Globus pallidus (tissue), 1 donor: Measurements from ENCODE around the gene SDF2L1.
"Not testable (repeated sequence)": the region's sequence is repeated elsewhere in the genome, so short reads cannot be mapped to it uniquely, and the experiment has no call there.

Source experiments
- DNase-seq: peaks from one replicate; pipeline ENCODE4 v3.0.0-alpha.2; 2015; ENCODE audit warnings: low spot score

Gene SDF2L1

DNA sequence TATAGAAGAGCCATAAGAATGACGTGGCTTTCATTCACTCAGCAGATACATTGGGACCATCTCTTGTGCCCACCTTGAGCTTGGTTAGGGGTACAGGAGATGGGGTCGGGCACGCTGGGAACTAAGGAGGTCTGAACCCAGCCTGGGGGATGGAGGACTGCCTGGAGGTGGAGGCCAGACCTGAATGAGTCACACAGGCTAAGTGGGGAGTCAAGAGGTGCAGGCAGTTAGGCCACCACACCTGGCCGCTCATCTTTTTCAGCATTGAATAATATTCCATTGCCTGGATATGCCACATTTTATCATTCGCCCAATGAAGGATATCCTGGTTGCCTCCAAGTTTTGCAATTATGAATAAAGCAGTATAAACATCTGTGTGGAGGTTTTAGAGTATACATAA lies 19.9 kb downstream of the SDF2L1 start:
- DNase-seq = no peak

DNA sequence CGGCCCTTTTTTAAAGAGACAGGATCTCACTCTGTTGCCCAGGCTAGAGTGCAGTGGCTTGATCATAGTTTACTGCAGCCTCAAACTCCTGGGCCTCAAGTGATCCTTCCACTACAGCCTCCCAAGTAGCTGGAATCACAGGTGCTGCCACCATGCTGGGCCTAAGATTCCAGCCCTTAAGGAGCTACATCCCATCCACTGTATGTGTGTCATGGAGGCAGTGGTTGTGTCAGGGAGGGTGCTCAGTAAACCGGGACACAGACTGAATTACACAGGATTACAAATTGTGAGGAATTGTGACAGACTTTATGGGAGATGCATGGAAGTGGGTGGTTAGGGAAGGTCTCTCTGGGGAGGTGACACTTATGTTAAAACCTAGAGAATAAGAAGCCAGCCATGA lies 21.6 kb downstream of the SDF2L1 start:
- no peak for DNase-seq

DNA sequence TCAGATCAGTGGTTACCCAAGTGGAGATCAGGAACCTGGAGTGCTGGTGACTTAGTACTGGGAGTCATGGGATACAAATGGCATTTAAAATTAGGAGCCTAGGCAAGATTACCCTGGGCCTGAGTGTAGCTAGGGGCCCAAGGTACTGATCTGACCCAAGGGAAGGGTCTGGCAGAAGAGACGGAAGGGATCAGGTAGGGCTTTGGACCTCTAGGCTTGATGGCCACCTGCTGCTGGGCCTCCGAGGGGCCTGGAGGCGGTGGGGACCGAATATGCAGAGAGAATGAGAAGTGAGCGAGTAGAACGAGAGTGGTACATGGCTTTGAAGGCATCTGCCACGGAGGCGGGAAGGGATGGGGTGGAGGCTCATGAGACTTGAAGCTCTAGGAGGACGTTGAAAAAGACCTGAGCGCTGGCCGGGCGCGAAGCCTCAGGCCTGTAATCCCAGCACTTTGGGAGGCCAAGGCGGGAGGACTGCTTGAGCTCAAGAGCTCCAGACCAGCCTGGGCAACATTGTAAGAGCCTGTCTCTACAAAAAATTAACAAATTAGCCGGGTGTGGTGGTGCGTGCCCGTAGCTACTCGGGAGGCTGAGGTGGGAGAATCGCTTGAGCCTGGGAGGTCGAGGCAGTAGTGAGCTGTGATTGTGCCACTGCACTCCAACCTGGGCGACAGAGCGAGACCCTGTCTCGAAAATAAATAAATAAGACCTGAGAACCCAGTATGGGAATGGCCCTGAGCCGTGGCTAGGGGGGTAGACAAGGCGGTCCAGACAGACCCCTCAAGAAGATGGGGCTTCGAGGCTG lies 23.1 kb downstream of the SDF2L1 start:
- no peak for DNase-seq

DNA sequence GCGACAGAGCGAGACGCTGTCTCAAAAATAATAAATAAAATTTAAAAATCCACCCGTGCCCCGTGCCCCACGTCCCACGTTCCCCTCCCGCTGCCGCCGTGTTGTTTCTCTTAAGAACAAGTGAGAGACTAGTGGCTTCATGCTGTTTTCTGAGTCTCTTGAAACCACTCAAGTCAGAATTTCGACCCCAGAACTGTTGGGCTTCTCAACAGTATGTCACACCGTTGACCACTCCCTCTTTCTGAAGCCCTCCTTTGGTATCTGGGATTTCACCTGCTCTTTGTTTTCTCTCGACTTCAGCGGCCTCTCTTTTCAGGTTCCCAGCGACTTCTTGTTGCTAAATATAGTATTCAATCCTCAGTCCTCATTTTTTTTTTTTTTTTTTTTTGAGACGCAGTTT lies 24.7 kb downstream of the SDF2L1 start:
- DNase-seq = no peak

DNA sequence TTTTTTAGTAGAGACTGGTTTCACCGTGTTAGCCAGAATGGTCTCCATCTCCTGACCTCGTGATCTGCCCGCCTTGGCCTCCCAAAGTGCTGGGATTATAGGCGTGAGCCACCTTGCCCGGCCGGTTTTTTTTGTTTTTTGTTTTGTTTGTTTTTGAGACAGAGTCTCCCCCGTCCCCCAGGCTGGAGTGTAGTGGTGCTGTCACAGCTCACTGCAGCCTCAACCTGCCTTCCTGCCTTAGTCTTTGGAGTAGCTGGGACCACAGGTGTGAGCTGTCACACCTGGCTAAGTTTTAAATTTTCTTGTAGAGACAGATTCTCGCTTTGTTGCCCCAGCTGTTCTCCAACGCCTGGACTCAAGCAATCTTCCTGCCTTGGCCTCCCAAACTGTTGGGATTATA lies 26.9 kb downstream of the SDF2L1 start:
- DNase-seq = no peak

DNA sequence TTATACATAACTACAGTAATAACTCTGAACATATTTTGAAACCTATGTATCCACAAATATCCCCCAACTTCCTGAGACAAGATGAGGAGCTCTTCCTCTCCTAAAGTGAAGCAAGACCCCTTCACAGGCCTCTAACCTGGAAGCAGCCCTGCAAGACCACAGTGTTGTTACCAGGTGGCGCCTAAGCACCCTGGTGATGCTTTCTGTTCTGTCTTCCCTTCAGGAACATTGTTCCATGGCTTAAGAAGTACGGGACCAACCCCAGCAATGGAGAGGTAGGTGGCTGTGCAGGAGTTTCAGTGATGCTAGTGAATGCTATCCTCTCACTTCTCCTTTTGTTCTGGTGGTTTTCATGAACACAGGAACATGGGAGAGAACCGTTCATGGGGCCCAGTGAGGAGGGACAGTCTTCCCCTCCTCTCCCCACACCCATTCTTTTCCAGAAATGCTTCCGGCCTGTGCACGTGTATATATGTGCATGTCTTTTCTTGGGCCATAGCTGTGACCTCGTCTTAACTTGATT lies 30.1 kb downstream of the SDF2L1 start:
- no peak for DNase-seq

DNA sequence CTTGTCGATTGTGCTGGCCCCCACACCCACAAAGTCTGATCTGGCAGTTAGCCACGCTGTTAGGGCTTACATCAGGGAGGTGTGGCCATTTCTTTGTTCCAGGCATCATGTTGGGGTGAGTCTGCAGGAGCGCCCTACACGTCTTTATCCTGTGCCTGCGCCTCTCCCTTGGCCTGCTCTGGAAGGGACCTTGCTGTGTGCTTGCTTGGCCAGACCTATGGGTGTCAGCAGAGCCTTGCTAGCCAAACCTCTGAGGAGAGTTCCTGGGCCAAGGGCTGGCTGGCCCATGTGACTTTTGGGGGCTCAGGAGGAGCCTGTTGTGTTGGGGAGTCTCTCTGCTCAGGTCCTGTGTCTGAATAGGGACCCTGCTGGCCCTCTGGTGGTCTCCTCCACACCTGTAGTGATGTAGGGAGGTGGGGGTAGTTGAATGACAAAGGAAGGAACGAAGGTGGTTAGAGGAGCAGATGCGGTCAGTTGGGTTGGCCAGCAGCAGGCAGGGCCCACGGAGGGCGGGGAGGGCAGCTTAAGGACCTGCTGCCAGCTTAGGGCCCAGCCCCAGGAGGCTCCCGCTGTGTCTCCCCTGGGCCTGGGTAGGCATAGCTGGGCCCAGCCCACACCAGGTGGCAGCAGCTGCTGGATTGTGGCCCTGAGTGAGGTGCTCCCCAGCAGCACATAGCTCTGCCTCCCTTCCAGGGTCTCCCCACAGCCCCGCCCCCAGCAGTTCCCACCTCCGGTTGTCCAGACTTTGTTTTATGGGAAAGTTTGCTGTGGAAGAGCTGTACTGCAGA lies 31.6 kb downstream of the SDF2L1 start:
- no peak for DNase-seq

DNA sequence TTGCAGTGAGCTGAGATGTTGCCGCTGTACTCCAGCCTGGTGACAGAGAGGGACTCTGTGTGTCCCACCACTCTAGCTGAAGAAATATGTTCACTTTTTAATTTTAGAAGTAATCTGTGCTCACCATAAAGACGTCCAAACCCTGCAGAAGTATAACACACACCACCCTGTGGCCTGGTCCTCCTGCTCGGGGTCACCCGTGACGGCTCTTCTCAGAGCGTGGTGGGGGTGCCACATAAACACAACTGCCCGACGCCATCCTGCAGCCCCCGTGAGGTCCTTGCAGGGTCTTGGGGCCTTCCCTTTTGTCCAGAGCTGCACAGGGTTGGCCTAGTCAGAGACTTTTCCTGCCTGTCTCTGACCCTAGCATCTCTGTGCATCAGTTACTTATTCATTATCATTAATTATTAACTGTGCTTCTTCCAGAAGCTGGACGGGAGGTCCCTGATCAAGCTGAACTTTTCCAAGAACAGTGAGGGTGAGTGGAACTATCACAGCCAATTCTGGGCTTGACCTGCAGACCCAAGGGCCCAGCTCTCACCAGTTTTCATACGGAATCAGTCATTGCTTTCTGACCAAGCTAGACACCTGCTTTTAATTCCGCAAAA lies 32.6 kb downstream of the SDF2L1 start:
- DNase-seq = no peak

DNA sequence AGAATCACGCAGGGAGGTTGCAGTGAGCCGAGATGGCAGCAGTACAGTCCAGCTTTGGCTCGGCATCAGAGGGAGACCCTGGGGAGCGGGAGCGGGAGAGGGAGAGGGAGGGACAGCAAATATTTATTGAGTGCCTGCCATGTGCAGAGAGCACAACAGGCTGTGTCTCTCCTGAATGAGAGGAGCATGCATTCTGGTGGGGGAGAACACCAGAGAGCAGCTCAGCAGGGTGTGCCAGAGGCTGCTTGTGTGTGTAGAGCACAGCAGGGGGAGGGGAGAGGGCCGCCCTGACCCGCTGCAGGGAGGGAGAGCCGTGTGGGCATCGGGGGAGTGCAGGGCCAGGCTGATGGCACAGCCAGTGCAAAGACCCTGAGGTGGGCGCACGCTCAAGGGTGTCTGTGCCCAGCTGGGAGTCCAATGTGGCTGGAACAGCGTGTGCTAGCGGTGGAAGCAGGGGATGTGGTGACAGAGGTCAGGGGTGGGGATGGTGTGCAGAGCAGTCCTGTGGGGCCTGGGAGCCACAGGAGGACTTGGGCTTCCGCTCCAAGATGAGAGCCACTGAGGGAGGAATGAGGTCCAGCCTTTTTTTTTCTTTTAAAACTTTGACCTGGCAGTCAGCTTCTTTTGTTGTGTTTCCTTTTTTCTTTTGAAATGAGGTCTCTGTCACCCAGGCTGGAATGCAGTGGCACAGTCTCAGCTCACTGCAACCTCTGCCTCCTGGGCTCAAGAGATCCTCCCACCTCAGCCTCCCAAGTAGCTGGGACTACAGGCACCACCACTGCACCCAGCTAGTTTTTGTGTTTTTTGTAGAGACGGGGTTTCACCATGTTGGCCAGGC lies 35.7 kb downstream of the SDF2L1 start:
- DNase-seq = no peak

DNA sequence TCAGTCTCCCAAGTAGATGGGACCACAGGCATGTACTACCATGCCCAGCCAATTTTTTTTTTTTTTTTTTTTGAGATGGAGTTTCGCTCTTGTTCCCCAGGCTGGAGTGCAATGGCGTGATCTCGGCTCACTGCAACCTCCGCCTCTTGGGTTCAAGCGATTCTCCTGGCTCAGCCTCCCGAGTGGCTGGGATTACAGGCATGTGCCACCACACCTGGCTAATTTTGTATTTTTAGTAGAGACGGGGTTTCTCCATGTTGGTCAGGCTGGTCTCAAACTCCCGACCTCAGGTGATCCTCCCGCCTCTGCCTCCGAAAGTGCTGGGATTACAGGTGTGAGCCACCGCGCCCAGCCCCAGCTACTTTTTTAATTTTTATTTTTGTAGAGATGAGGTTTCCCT lies 36.7 kb downstream of the SDF2L1 start:
- not testable (repeated sequence) for DNase-seq

DNA sequence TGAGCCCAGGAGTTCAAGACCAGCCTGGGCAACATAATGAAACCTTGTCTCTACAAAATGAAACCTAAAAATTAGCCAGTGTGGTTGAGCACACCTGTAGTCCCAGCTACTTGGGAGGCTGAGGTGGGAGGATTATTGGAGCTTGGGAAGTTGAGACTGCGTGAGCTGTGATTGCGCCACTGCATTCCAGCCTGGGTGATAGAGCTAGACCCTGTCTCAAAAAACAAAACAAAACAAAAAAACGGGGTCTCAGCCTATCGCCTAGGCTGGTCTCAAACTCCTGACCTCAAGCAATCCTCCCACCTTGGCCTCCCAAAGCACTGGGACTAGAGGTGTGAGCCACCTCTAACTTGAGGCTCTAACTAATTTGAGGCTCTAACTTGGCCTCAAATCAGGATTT lies 37.3 kb downstream of the SDF2L1 start:
- DNase-seq = no peak

DNA sequence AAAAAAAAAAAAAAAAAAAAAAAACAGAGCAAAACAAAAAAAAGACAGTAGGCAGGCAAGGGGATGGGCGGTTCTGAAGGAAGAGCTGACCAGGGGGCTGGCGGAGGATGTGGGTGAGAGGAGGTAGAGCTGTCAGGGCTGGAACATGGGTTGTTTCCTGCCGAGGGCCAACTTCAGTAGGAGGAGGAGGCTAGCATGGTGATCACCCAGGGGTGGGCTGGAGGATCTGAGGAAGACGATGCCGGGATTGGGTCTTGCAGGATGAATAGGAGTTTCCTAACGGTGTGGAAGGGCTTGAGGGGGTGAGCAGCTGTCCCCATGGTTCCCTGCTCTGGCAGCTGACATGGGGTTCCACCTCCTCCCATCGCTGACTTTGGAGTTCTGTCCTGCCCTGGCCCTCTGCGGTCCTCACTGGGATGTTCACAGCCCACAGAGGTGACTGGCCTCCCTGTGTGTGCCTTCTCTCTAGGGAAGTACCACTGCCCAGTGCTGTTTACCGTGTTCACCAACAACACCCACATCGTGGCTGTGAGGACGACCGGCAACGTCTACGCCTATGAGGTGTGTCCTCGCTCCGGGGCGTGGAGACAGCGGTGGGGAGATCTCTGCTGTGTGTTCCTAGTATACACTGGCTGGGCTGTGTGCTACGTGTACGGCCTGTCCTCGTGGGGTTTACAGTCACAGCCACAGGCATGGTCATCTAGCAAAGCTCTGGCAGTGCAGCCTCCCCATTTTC lies 38.9 kb downstream of the SDF2L1 start:
- DNase-seq = no peak

DNA sequence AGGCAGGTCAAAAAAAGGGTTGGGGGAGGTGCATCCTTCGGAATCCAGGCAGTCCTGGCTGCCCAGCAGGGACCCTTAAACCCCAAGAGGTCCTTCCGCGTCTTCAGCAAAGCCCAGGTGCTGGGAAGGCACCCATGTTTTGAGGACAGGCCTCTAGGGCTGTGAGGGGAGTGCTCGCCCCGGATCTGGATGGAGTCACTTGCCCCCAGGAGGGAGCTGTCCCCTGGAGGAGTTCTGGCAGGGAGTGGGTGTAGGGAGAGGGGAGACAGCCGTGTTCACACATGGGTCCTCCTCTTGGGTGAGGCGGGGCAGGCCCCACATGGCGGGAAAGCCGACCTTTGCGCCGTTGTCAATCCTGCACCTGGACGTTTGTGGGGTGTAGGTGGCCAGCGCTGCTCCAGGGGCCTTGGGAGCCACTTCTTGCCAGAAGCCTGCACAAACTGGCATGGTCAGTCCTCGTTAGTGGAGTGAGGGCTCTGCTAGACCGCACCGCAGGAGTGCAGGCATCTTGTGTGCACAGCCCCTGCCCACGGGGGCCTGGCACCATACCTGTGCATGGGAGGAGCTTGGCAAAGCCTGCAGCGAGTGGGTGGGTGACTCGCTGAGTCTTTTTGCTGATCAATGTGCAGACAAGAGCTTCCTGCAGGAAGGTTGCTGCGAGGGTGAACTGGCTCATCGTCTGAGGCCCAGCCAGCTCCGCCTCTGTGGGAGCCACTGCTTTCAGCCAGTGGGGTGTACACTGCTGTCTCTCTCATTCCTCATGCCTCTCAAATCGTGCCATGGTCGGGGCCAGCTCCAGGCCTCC lies 39.7 kb downstream of the SDF2L1 start:
- no peak for DNase-seq

DNA sequence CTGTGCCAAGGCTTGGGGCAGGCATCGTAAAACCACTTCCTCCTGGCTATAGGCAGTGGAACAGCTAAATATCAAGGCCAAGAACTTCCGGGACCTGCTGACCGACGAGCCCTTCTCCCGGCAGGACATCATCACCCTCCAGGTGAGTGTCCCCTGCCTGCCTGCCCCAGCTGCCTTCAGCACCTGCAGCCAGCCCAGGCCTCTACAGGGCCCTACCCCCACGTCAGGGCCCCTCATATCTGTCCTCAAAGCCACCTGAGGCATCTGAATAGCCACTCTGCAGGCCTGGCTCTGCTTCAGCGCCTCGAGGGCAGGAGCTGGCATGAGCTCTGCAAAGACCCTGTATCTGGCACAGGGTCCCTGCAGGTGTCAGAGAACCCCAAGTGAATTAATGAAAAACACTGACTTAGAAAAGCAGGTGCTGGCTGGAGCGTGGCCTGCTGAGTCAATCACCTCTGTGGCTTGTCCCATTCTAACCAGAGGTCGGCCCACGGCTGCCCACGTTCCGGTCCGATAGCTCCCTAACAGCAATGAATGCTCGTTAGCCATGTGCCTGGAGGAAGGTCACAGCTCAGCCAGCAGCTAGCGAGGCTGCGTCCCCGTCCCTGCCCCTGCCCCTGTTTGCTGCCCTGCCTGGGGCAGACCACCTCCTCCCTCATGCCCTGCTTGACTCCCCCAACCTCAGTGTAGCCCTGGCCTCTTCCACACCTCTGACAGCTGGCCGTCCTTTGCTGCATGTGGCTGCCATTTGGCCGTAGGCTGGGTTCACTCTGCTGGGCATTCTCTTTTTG lies 40.5 kb downstream of the SDF2L1 start:
- no peak for DNase-seq

DNA sequence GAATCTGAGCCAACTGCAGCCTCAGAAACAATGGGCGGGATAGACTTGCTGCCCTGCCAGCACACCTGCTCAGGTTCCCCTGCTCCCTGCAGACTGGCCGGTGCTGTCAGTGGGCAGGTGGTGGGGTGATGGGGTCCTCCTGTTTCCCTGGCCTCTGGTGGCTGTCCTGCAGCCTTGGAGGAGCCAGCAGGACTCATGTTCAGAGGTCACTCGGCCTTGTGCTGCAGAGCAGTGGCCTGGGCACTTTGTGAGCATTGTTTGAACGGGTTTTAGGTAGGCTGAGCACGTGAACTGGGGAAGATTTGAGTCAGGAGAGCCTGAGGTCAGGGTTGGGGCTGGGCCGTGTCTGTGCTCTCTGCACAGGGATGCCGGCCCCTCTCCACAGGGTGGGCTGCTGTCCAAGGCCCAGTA lies 41.3 kb downstream of the SDF2L1 start:
- no peak for DNase-seq

DNA sequence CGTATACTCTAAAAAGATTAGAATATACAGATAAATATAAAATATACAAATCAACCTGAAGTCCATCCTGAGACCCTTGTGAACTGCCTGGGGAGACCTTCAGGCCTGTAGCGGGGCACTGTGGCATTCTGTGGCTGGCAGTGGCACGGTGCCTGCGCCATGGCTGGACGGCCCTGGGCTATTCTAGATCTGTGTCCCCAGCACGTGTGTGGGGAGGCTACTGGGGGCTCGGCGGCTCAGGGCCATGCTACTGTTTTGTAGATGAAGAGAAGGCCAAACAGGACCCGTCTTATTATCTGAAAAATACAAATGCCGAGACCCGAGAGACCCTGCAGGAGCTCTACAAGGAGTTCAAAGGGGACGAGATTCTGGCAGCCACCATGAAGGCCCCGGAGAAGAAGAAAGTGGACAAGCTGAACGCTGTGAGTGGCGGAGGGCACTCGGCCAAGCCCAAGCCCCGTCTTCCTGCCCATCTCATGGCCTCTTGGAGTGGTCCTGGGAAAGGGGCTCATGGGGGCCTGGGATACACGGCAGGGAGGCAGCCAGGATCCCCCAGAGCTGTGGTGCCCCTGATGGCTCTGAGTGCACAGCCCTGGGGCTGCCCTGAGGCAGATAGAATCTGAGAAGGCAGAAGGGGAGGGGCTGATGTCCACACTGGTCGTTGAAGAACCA lies 42.5 kb downstream of the SDF2L1 start:
- no peak for DNase-seq

DNA sequence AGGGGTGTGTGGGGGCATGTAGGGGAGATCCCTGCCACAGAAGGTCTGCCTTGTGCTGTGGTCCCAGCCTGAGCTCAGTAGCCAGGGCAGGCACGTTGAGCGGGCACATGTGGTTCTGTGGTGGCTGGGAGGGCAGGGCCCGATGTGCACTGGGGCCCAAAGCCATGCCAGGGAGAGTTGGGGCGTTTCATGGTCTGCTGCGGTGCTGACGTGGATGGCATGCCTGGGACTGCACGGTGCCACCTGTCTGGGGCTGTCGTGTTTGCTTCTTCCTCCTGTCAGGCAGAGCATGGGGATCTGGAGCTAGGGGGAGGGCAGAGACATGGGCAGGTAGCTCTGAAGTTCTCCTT lies 43.0 kb downstream of the SDF2L1 start:
- DNase-seq = no peak

DNA sequence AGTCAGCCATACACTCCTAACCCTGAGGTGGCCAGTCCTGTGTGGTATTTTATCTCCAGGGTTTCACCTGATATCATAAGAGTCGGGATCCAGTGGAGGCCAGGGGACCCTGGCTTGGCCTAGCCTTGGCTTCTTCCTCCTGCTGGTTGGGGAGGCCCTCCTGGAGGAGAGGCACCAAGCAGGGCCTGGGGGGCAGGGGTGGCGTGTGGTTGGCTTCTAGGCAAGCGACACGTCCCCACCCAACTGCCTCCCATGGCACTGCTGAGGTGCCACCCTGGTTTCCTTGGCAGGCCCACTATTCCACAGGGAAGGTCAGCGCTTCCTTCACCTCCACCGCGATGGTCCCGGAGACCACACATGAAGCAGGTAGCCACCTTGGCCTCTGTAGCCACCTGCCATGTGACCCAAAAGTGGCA lies 44.1 kb downstream of the SDF2L1 start:
- no peak for DNase-seq
